Hematopoietic multipotent progenitor cell treated with erythropoietin and hydrocortisone succinate and interleukin-3 and kit ligand, for 4 days (in vitro differentiated cells): ENCODE results near the gene MICU1.
A peak's percentile ranks its signal among the peaks of the same experiment; 100 is the strongest.

ENCODE experiments used
- DNase-seq: peaks from one replicate; pipeline ENCODE4 v3.0.0-alpha.2; 2015

MICU1 gene

GRCh38 chr10:72323771-72324191 is 302.1 kb downstream of the MICU1 start:
- peak; percentile 85 for DNase-seq

GRCh38 chr10:72323108-72323749 is 302.6 kb downstream of the MICU1 start:
- DNase-seq: no peak

GRCh38 chr10:72322280-72323058 is 303.4 kb downstream of the MICU1 start:
- DNase-seq: no peak

- DNase-seq: no peak
Measured at GRCh38 chr10:72322030-72322279, 303.9 kb downstream of the MICU1 start.

- DNase-seq: no peak
Measured at GRCh38 chr10:72321248-72322029, 304.4 kb downstream of the MICU1 start.

- peak; percentile 98 for DNase-seq
Measured at GRCh38 chr10:72320676-72321247, 305.1 kb downstream of the MICU1 start.

GRCh38 chr10:72319416-72320254 is 306.2 kb downstream of the MICU1 start:
- DNase-seq: peak; percentile 97

GRCh38 chr10:72318418-72319262 is 307.2 kb downstream of the MICU1 start:
- DNase-seq: no peak
